Measurements from ENCODE around the gene NAA20. TPM values are rescaled to one million over a fixed set of nuclear protein-coding genes. Genes with fewer than 3 reads are reported as not detected.
"Not testable (repeated sequence)": the region's sequence is repeated elsewhere in the genome, so short reads cannot be mapped to it uniquely, and the experiment has no call there.

Gene NAA20
- total RNA-seq, 1 donor from 2014 or later, result 63.4 TPM

DNA sequence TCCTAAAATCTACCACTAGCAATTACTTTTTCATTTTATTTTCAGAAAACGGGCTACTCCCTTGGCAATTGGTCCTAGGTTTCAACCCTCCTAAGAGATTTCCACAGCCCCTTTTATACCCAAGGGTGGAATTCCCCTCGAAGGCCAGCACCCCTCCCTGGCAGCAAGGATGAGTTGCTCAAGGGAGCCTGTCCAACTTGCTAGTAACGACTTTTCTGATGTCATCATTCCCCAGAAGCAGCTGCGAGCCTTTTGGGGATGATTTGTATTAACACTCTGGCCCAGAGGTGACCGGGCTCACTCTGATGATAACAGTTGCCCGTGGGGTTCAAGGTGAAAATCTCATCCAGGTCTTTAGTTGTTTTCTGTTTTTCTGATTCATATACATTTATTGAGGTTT, 30.7 kb upstream of the NAA20 start:
- no peak for DNase-seq (ENCODE audit: low spot score)
- intact Hi-C loops (cut with DNase I), result no loop called here

DNA sequence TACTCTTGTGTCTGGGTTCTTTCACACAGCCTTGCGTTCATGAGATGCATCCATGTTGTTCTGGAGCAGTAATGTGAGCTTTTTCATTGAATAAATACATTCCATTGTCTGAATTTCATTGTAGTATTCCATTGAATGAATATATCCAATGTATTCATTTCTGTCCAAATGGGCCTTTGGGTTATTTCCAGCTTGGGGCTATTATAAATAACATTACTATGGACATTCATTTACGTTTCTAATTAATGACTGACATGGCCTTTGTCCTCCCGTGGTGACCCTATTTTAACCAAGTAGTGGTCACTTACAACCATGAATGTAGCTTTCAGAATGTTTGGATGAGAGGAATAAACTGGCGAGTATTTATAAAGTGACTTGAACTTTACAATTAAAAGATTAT, 30.1 kb upstream of the NAA20 start:
- DNase-seq (ENCODE audit: low spot score), result no peak
- intact Hi-C loops (cut with DNase I), result no loop called here

DNA sequence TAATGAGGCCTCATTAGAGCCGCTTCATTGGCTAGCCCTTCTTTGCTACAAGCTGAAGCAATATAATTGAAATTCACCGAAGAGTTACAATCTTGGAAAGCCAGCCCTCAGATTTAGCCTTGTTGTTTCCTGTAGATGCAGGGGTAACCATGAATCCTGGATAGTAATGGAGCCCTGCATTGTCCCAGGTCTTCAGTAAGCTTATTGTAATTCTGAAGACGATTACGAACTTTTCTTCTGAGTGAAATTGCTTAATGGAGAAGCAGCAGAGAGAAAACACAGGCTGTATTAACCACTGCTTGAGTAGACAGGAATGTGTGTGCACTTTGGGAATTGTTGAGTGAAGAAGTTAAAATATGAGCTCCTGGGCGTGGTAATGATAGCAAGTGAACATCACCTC, 26.3 kb upstream of the NAA20 start:
- no peak for DNase-seq (ENCODE audit: low spot score)
- intact Hi-C loops (cut with DNase I), result no loop called here

- intact Hi-C loops (cut with DNase I), result no loop called here
- DNase-seq (ENCODE audit: low spot score), result no peak
Measured at GRCh38 chr20:19991308-19991707, 25.9 kb upstream of the NAA20 start.

- intact Hi-C loops (cut with DNase I), result no loop called here
- no peak for DNase-seq (ENCODE audit: low spot score)
Measured at GRCh38 chr20:19991854-19992253, 25.3 kb upstream of the NAA20 start.

GRCh38 chr20:19992996-19993908, 23.9 kb upstream of the NAA20 start:
- DNase-seq (ENCODE audit: low spot score), result no peak
- intact Hi-C loops (cut with DNase I), result no loop called here

- DNase-seq (ENCODE audit: low spot score), result no peak
- intact Hi-C loops (cut with DNase I), result loop anchor here (2.0 kb wide), 1 partner anchor 19 kb away; no protein-coding TSS in a partner anchor
Measured at GRCh38 chr20:19993958-19994669, 23.0 kb upstream of the NAA20 start.

DNA sequence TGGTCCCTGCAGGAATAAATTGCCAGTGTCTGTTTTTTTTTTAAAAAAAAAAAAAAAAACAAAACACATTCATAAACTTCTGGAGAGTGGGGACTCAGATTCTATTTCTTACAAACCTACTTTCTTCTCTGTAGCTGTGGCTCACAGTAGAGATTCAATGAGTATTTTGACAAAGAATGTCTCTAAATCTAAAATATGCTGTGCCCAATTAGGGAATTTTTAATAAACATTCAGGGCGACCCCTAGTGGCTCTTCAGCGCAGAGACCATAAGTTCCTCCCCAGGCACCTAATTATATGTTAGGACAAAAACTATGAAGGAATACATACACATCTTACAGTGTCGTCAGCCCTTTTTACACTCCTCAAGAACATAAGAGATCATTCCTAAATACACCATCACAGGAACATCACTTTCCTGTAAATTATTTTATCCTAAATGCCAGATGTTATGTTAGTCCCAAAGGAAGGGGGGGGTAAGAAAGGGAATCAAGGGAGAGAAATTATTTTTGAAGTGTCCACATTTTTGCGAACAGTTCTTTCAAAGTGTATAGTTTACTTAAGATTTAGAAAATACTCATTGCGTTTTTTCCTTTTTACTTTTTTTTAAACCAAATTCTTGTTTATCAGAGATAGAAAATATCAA, 21.8 kb upstream of the NAA20 start:
- intact Hi-C loops (cut with DNase I), result loop anchor here (2.0 to 5.0 kb wide), 3 partner anchors 21 to 303 kb away; no protein-coding TSS in a partner anchor
- no peak for DNase-seq (ENCODE audit: low spot score)

DNA sequence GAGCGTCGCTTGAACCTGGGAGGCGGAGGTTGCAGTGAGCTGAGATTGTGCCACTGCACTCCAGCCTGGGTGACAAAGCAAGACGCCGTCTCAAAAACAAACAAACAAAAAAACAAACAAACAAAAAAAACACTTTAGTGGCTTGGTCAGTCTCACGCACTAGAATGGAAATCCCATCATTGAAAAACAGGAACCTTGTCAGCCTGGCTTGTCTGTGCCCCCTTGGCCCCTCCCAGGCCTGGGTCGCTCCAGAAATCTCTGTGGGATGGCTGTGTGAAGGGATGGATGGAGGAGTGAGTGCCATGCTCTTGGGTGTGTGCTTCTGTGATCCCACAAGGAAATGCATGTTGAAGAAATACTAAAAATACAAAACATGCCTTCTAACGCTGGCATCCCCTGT, 20.9 kb upstream of the NAA20 start:
- intact Hi-C loops (cut with DNase I), result loop anchor here (5.0 kb wide), 2 partner anchors 109 to 304 kb away; no protein-coding TSS in a partner anchor

DNA sequence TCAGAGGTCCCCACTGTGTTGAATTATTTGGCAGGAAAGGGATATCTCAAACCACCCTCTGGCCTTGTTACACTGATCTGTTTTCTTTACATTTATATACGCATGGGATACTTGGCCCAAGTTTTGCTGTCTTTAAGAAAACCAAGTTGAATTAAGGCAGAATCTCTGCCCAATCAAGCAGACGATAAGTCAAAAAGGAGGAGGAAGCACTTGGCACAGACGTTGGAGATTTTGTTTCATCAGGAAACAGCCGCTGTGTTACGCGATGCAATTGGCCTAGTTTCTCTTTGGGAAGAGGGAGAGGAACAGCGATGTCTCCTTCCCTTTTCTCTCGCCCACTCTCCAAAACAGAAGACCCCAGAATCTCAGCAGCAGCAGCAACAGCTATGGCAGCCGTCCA, 20.2 kb upstream of the NAA20 start:
- no peak for DNase-seq (ENCODE audit: low spot score)
- intact Hi-C loops (cut with DNase I), result loop anchor here (5.0 kb wide), 2 partner anchors 110 to 305 kb away; no protein-coding TSS in a partner anchor

More for the DNA sequence above, 20.9 kb upstream of the NAA20 start:
- DNase-seq (ENCODE audit: low spot score), result no peak

DNA sequence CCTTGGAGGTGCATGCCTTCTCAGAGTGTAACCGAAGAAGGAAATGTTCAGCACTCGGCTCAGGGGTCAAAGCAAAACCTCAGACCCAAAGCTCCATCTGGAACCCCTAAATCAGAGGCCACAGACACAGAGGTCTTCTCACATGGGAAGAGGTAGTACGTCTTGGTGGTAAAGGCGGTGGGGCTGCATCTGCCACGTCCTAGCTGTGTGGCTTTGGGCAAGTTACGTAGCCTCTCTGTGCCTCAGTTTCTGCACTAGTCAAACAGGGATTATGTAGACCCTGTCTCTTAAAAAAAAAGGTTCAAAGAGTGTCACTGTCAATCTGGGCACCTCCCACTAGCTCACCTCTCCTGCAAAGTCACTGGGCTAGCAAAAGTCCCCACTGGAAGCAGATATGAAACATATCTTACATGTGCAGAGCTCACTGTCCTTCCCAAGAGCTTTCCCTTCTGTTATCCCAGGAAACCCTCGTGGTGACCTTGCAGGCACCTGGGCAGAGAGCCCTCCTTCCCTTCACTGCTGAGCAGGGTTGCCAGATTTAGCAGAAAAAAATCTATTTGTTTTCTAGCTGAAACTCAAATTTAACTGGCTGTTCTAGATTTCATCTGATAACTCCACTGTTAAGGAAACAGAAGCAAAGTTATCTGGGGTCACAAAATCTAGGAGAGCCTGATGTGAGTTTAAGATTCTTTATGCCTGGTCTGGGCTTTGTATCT, 18.0 kb upstream of the NAA20 start:
- DNase-seq (ENCODE audit: low spot score), result no peak
- intact Hi-C loops (cut with DNase I), result loop anchor here (5.0 kb wide), 2 partner anchors 112 to 307 kb away; no protein-coding TSS in a partner anchor

DNA sequence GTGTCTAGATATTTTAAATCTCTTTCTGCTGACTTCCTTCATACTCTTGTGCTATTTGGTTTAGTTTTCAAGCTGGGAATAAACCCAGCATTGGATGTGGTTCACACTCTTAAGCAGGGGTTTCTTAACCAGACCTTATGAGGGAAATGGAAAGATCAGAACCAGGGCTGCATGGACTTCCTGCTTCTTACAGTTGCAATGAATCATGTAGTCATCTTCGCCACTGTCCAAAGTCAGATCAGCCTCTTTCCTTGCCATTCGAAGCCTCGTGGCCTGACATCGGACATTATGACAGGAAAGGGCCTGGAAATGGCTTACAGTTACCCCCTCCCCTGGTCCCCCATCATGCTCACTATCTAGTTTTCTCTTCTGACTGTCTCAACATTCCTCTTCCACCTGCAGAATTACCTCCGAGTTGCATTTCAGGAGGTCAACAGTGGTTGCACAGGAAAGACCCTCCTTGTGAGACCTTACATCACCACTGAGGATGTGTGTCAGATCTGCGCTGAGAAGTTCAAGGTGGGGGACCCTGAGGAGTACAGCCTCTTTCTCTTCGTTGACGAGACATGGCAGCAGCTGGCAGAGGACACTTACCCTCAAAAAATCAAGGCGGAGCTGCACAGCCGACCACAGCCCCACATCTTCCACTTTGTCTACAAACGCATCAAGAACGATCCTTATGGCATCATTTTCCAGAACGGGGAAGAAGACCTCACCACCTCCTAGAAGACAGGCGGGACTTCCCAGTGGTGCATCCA, 16.8 kb upstream of the NAA20 start:
- DNase-seq (ENCODE audit: low spot score), result no peak
- intact Hi-C loops (cut with DNase I), result loop anchor here (5.0 kb wide), 1 partner anchor 213 kb away; no protein-coding TSS in a partner anchor

- DNase-seq (ENCODE audit: low spot score), result no peak
- intact Hi-C loops (cut with DNase I), result loop anchor here (5.0 kb wide), 1 partner anchor 215 kb away; no protein-coding TSS in a partner anchor
Measured at GRCh38 chr20:20002101-20002998, 14.8 kb upstream of the NAA20 start.

DNA sequence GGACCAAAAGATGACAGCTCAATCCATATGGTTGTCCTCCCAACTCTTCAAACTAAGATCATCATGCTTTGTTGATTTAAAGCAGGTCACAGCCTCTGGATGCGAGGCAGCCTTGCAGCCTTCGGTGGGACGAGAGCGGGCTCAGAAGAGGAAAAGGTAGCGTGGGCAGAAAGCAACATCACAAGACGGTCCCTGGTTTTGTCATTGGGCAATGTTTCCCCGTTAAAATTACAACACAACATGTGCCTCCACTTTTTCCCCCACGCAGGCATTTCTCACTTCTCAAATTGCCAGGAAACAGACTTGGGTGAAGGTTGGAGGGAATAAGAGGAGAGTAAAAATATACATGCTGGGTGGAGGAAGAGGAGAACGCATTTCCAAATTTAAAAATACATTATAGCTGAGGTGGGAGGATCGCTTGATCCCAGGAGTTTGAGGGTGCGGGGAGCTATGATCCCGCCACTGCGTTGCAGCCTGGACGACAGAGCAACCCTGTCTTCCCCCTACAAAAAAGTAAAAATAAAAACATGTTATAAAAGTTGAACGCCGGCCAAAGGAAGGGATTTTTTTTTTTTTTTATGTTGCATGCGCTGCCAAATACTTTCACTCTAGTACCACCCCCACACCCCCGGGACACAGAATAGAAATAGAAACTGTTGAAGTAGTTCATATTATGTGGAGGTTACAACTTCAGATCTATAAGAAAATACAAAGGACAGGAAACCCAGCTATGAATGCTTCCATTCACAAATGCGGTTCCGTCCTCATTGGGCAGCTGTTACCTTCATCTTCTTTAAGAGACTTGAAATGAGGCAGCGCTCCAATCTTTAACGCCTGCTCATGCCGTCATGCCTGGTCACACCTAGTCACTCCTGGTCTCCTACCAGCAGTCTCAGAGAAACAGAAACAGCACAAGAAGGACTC, 13.9 kb upstream of the NAA20 start:
- intact Hi-C loops (cut with DNase I), result loop anchor here (5.0 kb wide), 1 partner anchor 216 kb away; no protein-coding TSS in a partner anchor
- DNase-seq (ENCODE audit: low spot score), result no peak

- DNase-seq (ENCODE audit: low spot score), result not testable (repeated sequence)
- intact Hi-C loops (cut with DNase I), result loop anchor here (5.0 kb wide), 1 partner anchor 217 kb away; no protein-coding TSS in a partner anchor
Measured at GRCh38 chr20:20003955-20004322, 13.2 kb upstream of the NAA20 start.

- intact Hi-C loops (cut with DNase I), result no loop called here
- no peak for DNase-seq (ENCODE audit: low spot score)
Measured at GRCh38 chr20:20005342-20005741, 11.8 kb upstream of the NAA20 start.

All from cardiac septum (tissue), 1 donor.